Cerebellar nuclear complex (tissue), 1 donor: Measurements from ENCODE around the gene FAR2.
"Not testable (repeated sequence)": the region's sequence is repeated elsewhere in the genome, so short reads cannot be mapped to it uniquely, and the experiment has no call there.

ENCODE experiments used
- DNase-seq, 2 experiments: peaks; one replicate each; lab custom pipeline; 2025; lab: John Stamatoyannopoulos, UW

The FAR2 gene

DNA sequence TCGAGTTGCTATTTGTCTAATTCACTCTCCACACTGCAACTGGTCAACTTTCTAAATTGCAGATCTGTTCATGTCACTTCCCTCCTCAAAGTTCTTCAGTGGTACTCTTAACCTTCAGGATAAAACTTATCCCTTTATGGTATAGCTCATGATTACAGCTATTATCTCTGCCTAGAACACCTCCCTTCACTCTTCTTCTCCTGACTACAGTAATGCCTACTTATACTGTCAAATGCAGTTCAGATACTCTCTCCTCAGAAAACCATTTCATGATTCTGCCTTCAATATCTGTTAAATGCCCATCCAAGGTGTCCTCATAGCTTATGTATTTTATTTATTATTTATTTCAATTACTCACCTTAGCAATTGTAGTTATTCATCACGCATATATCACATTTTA, 85.5 kb downstream of the FAR2 start:
- no peak for DNase-seq

GRCh38 chr12:29234965-29235626, 86.0 kb downstream of the FAR2 start:
- no peak for DNase-seq

GRCh38 chr12:29238822-29239291, 89.8 kb downstream of the FAR2 start:
- no peak for DNase-seq

GRCh38 chr12:29239336-29239735, 90.3 kb downstream of the FAR2 start:
- DNase-seq: no peak

- no peak for DNase-seq
Measured at GRCh38 chr12:29240441-29240840, 91.4 kb downstream of the FAR2 start.

DNA sequence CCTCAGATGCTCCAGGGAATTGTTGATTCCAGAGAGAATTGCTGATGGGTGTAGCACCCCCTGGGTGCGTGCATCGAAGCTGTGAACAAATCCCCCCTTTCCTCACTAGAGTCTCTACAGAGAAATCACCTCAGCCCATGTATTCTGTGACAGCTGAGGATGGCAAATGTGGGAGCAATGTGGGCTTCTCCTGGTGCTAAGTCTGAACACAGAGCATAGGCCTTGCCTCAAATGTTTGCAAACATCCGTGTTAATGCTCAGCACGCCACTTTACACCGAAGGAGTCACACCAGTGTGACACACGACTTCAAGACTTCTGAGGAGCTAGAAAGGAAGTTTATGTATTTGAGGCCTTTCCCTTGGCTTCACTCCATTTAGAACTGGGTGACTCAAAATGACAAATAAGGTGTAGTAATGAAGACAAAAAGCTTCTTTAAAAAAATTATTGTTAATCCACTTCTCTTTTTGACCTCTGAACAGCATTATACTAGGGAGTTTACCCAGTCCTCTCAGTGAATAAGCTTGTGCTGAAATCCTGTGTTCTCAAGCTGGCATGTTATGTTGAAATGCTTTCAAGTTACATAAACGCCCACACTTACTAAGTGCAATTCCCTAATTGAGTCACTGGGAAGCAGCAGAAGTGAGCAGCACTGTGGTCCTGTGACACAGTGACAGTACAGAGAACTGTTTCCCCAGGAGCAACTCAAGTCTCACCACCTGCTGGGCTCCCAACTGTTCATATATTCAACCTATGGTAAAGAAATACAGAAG, 92.9 kb downstream of the FAR2 start:
- no peak for DNase-seq

DNA sequence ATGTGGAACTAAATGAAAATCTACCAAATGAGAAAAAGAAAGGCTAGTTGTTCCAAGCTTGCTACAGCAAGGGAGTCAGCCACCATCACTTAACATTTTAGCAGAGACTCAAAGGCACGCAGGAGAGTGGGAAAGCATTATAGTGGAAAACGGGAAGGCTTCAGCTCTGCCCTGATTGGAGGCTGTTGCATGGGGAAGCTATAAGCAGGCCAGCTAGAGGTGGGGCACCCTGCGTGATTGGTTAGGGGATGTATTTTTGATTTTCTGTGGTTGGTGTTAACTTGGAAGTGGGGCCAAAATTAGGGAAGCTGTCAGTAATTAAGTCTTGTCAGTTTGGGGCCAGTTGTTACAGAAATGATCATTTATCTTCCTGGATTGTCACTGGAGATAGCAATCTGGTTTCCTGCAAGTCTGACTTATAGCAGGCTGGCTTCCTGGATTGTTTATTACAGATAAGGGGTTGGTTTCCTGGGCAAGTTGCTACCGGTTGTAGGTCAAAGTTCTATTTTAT, 93.9 kb downstream of the FAR2 start:
- no peak for DNase-seq

GRCh38 chr12:29244159-29244765, 95.2 kb downstream of the FAR2 start:
- no peak for DNase-seq

GRCh38 chr12:29245246-29245645, 96.2 kb downstream of the FAR2 start:
- DNase-seq: no peak

DNA sequence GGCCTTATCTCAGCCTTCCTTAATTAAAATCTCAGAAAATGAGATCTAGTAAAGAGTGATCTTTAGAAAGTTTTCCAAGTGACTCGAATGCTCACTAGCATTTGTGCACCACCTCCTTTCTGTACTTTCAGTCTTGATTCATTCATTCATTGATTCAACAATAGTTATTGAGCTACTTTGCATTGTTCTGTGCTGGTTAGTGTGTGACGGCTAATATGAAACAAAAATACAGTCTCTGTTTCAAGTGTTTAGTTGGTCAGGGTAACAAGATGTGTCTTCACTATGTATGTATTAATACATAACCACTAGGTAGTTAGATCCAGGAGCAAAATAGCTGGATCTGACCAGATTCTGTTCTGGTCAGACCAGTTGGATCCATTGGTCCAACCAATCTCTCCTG, 100.9 kb downstream of the FAR2 start:
- DNase-seq: no peak

DNA sequence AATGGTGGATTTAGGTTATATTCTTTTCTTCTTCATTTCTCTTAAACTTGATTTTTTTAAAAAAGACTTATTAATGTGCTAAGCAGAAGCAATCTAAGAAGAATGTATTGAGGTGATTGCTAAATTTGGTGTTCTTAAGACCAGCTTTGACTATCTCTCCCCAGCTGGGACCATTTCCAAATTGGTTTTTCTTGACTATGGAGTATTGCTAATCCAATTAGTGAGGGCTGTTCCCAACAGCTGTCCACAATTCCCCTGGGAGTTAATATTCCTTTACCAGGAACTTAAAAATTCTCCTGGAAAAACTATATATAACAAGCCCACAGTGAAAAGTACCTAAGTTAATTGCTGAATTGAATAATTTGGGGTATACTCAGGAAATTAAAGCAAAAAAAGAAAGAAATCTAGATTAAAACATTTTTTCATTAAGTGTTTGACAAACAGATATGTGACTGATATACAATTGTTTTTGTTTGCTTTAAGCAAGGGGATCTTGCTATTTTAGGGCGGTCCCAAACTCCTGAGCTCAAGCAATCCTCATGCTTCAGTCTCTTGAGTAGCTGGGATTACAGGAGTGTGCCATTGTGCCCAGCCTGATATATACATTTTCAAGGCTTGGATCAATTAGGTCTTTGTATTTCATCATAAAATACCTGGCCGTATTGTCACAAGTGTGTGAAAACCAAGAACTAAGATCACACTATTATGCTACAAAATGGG, 105.0 kb downstream of the FAR2 start:
- DNase-seq: no peak

GRCh38 chr12:29255042-29255441, 106.0 kb downstream of the FAR2 start:
- DNase-seq: no peak

- DNase-seq: no peak
Measured at GRCh38 chr12:29256598-29256997, 107.5 kb downstream of the FAR2 start.

DNA sequence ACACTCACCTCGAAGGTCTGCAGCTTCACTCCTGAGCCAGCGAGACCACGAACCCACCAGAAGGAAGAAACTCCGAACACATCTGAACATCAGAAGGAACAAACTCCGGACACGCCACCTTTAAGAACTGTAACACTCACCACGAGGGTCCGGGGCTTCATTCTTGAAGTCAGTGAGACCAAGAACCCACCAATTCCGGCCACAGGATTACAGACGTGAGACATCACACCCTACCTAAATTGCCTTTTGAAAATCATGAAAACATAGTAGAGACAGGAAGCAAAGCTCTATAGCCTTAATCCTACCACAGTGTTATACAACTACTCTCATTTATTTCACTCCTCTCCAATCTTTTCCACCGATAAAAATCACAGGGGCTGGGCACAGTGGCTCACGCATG, 108.6 kb downstream of the FAR2 start:
- not testable (repeated sequence) for DNase-seq

GRCh38 chr12:29264424-29264823, 115.3 kb downstream of the FAR2 start:
- DNase-seq: no peak

- DNase-seq: no peak
Measured at GRCh38 chr12:29269706-29270408, 120.8 kb downstream of the FAR2 start.

DNA sequence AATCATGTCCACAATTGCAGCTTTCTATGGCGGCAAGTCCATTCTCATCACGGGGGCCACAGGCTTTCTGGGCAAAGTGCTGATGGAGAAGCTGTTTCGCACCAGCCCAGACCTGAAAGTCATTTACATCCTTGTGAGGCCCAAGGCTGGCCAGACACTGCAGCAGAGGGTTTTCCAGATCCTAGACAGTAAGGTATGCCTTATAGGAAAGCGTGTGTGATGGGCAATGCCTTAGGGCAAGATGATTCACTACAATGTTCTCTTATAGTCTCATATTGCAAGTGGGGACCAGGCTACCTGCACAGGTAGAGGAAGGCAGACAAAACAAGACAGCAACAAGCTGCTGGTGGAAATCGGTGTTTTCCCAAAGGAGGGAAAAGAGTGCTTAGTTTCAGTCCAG, 121.4 kb downstream of the FAR2 start:
- no peak for DNase-seq

- no peak for DNase-seq
Measured at GRCh38 chr12:29273178-29273843, 124.2 kb downstream of the FAR2 start.

- no peak for DNase-seq
Measured at GRCh38 chr12:29275834-29276233, 126.8 kb downstream of the FAR2 start.

- no peak for DNase-seq
Measured at GRCh38 chr12:29277231-29277630, 128.2 kb downstream of the FAR2 start.
